Activated naive CD8-positive, alpha-beta T cell treated with anti-CD3 and anti-CD28 coated beads, Interleukin-2, amount 10 ng/mL, durations not matched to agents 7 days and 5 days (primary cell): ENCODE data around the gene TBC1D1. TPM values are rescaled to one million over a fixed set of nuclear protein-coding genes. Genes with fewer than 3 reads are reported as not detected.

Source experiments
- ATAC-seq: fragments of 150-1000 bp; cut with Tn5 transposase; one replicate; pipeline ENCODE4 v1.10.0; 2021; ENCODE audit warnings: low read depth, moderate library complexity
- POLR2A ChIA-PET: fragments of 350-600 bp; sonication (Branson Sonifier 250); formaldehyde crosslinking; loops from one replicate; lab custom pipeline; 2021; ENCODE audit warnings: antibody characterized with exemption; lab: Charles Lee
- DNase-seq: peaks from one replicate; pipeline ENCODE4 v3.0.0; 2021
- H3K27ac Mint-ChIP-seq: one replicate; pipeline ENCODE4 v1.8.0; 2022; ENCODE audit warnings: mild to moderate bottlenecking, mixed read lengths
- H3K27me3 Mint-ChIP-seq: one replicate; pipeline ENCODE4 v1.8.0; 2022; ENCODE audit warnings: mild to moderate bottlenecking, moderate library complexity, mixed read lengths
- H3K36me3 Mint-ChIP-seq: one replicate; pipeline ENCODE4 v1.8.0; 2021; ENCODE audit warnings: mild to moderate bottlenecking, mixed read lengths
- H3K4me1 Mint-ChIP-seq: one replicate; pipeline ENCODE4 v1.8.0; 2021; ENCODE audit warnings: mixed read lengths
- H3K4me3 Mint-ChIP-seq: one replicate; pipeline ENCODE4 v1.8.0; 2022; ENCODE audit warnings: mild to moderate bottlenecking, moderate library complexity, mixed read lengths
- H3K9me3 Mint-ChIP-seq: one replicate; pipeline ENCODE4 v1.8.0; 2021; ENCODE audit warnings: mixed read lengths
- total RNA-seq, 2 experiments: library from RNA; stranded (reverse); gene quantifications; one replicate each; pipeline ENCODE4 v1.2.3, GENCODE V29; 2021

The TBC1D1 gene
- total RNA-seq, 2 experiments from 2014 or later: 79.7 to 83.7 TPM

DNA sequence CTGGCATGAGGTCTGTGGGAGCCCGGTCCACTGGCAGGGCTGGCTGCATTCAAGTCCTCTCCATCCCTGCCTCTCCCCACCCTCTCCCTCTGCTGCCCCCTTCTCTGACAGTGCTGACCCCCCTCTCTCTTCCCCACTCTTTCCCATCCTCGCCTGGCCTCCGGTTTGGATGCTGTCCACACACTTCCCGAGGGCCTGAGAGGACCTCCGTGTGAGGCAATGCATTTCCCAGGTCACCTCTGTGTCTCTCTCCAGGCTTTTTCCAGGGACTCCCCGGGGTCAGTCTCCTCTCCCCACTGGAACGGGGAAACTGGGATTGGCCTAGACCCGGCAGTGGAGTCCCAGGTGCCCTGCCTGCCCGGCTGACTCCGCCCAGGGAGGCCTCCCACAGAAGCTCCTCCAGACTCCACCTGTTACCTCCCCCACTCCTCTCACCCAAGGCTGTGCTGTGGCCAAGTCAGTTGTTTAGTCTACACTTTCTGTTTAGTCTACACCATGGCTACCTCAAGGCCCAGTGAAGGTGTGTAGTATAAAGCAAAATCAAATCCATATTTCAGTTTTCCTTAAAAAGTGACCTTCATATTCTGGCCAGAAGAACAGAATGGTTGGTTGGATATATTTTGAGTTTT lies 216.1 kb downstream of the TBC1D1 start:
- no peak overlapping the region for H3K4me3 Mint-ChIP-seq
- peaks cover 40% of the 10 kb centered on the region for H3K36me3 Mint-ChIP-seq
- DNase-seq: no peak
- peak overlapping the region; percentile 40 for H3K27ac Mint-ChIP-seq
- POLR2A ChIA-PET: no interaction called here
- H3K4me1 Mint-ChIP-seq: peaks cover 4% of the 10 kb centered on the region
- no peaks in the 10 kb centered on the region for H3K27me3 Mint-ChIP-seq
- H3K9me3 Mint-ChIP-seq: no peaks in the 10 kb centered on the region
- no peak for ATAC-seq

DNA sequence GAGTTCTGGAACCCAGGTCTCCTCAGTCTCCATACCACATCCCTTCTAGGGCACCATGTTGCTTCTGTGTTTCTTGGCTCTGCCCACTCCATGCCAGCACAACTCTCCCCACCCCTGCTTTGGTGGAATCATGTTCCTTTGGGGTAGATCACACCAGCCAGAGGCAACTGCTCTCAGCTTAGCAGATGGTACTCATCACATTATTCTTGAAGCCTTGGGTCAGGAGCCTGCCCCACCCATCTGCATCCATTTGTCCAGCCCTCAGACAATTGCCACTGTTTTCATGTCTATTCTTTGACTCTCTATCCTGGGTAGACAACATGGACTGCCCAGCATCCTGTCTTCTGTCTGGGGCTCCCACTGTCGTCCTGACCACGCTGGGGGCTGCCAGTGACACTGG lies 216.9 kb downstream of the TBC1D1 start:
- peaks cover 40% of the 10 kb centered on the region for H3K36me3 Mint-ChIP-seq
- no peaks in the 10 kb centered on the region for H3K27me3 Mint-ChIP-seq
- ATAC-seq (no peak), DNase-seq (no peak)
- POLR2A ChIA-PET: no interaction called here
- peaks cover 4% of the 10 kb centered on the region for H3K4me1 Mint-ChIP-seq
- no peak overlapping the region for H3K27ac Mint-ChIP-seq
- H3K9me3 Mint-ChIP-seq: no peaks in the 10 kb centered on the region
- H3K4me3 Mint-ChIP-seq: no peak overlapping the region

GRCh38 chr4:38109370-38109769 lies 218.5 kb downstream of the TBC1D1 start:
- peaks cover 33% of the 10 kb centered on the region for H3K36me3 Mint-ChIP-seq
- no peak for ATAC-seq
- no peak overlapping the region for H3K27ac Mint-ChIP-seq
- POLR2A ChIA-PET: no interaction called here
- H3K4me1 Mint-ChIP-seq: peaks cover 4% of the 10 kb centered on the region
- no peak overlapping the region for H3K4me3 Mint-ChIP-seq
- DNase-seq: no peak
- H3K9me3 Mint-ChIP-seq: no peaks in the 10 kb centered on the region
- H3K27me3 Mint-ChIP-seq: no peaks in the 10 kb centered on the region

DNA sequence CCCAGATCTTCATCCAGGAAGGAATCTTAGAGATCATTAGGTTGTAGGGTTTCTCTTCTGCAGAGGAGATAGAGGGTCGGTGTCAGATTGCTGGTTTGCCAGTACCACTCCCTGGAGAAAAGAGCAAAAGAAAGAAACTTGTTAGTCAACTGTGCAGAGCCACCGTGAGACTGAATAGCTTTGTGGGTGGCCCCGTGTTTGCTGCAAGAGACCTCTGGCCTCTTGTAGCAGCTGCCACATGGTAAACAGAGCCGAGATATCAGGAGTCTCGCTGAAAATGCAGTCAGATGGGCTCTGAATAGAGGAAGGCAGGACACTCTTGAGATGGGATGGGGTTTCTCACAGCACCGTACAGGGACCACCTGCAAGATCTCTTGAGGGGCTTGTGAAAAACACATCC lies 219.0 kb downstream of the TBC1D1 start:
- POLR2A ChIA-PET: no interaction called here
- no peaks in the 10 kb centered on the region for H3K27me3 Mint-ChIP-seq
- peaks cover 5% of the 10 kb centered on the region for H3K4me1 Mint-ChIP-seq
- ATAC-seq: no peak
- no peak overlapping the region for H3K27ac Mint-ChIP-seq
- H3K36me3 Mint-ChIP-seq: peaks cover 34% of the 10 kb centered on the region
- DNase-seq: no peak
- no peak overlapping the region for H3K4me3 Mint-ChIP-seq
- H3K9me3 Mint-ChIP-seq: no peaks in the 10 kb centered on the region

DNA sequence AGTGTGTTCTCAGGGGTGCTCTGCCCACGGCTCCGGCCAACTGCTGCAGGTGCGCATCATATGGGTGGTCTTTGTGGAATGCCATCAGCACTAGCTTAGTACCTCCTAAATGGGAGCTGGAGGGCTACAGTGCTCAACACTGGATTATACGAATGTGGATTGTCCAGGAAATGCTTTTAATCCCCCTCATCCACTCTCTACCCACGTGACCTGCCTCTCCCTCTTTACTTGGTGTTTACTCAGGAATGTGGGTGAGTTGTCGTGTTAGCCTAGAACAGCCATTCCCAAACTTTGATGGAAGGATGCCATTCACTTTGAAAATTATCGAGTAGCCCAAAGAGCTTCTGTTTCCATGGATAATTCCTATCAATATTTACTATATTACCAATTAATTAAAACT lies 220.1 kb downstream of the TBC1D1 start:
- DNase-seq (no peak), ATAC-seq (no peak)
- Mint-ChIP-seq H3K27ac (peak overlapping the region; percentile 34), H3K4me3 (no peak overlapping the region), H3K36me3 (peaks cover 34% of the 10 kb centered on the region), H3K27me3 (no peaks in the 10 kb centered on the region), H3K4me1 (peaks cover 3% of the 10 kb centered on the region), H3K9me3 (no peaks in the 10 kb centered on the region)
- POLR2A ChIA-PET: no interaction called here

- H3K27me3 Mint-ChIP-seq: no peaks in the 10 kb centered on the region
- H3K27ac Mint-ChIP-seq: no peak overlapping the region
- H3K4me3 Mint-ChIP-seq: no peak overlapping the region
- POLR2A ChIA-PET: no interaction called here
- peaks cover 4% of the 10 kb centered on the region for H3K4me1 Mint-ChIP-seq
- H3K36me3 Mint-ChIP-seq: peaks cover 35% of the 10 kb centered on the region
- no peak for ATAC-seq
- no peak for DNase-seq
- no peaks in the 10 kb centered on the region for H3K9me3 Mint-ChIP-seq
These were observed 220.8 kb downstream of the TBC1D1 start for GRCh38 chr4:38111717-38112116.

GRCh38 chr4:38113132-38113531 lies 222.2 kb downstream of the TBC1D1 start:
- DNase-seq (no peak), ATAC-seq (no peak)
- POLR2A ChIA-PET: no interaction called here
- H3K4me3 Mint-ChIP-seq: no peak overlapping the region
- H3K36me3 Mint-ChIP-seq: peaks cover 30% of the 10 kb centered on the region
- no peaks in the 10 kb centered on the region for H3K27me3 Mint-ChIP-seq
- peaks cover 4% of the 10 kb centered on the region for H3K4me1 Mint-ChIP-seq
- no peaks in the 10 kb centered on the region for H3K9me3 Mint-ChIP-seq
- H3K27ac Mint-ChIP-seq: no peak overlapping the region

- peak overlapping the region; percentile 48 for H3K27ac Mint-ChIP-seq
- POLR2A ChIA-PET: no interaction called here
- peaks cover 4% of the 10 kb centered on the region for H3K4me1 Mint-ChIP-seq
- H3K4me3 Mint-ChIP-seq: no peak overlapping the region
- no peak for ATAC-seq
- no peaks in the 10 kb centered on the region for H3K9me3 Mint-ChIP-seq
- peaks cover 32% of the 10 kb centered on the region for H3K36me3 Mint-ChIP-seq
- no peak for DNase-seq
- no peaks in the 10 kb centered on the region for H3K27me3 Mint-ChIP-seq
These were observed 222.7 kb downstream of the TBC1D1 start for GRCh38 chr4:38113551-38113950.

DNA sequence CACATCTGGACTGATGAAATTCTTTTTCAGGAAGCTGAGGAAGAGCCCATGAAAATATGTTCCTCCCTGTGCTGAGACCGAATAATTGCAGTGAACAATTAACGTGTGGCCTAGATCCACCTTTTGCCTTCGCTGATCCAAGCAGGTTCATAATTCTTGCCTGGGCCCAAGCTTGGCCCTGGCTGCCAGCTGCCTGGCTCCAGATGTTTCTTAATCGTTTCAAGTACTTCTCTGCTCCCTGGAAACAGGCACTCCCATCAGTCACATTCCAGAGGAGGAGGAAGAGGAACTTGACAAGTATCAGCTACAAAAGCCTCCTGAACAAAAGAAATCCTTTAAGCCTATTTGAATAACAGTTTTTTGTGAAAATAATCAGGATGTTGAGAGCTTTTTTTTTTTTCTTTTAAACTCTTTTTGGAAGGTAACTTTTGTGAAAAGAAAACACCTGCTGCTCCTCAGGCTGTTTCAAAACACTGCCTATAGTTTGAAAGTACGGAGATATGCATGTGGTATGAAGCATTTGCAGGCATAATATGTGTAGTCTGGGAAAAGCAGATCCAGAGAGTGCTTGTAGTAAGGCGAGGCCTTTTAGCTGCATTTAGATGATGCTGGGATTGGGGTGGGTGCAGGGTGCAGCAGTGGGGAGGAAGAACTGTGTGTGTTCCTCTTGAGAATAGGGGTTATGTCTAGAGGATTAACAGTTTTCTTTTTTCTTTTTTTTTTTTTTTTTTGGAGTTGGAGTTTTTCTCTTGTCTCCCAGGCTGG lies 223.7 kb downstream of the TBC1D1 start:
- ATAC-seq: no peak
- H3K36me3 Mint-ChIP-seq: peaks cover 33% of the 10 kb centered on the region
- H3K27ac Mint-ChIP-seq: no peak overlapping the region
- POLR2A ChIA-PET: no interaction called here
- no peak for DNase-seq
- no peak overlapping the region for H3K4me3 Mint-ChIP-seq
- H3K9me3 Mint-ChIP-seq: no peaks in the 10 kb centered on the region
- H3K4me1 Mint-ChIP-seq: peaks cover 3% of the 10 kb centered on the region
- H3K27me3 Mint-ChIP-seq: no peaks in the 10 kb centered on the region

DNA sequence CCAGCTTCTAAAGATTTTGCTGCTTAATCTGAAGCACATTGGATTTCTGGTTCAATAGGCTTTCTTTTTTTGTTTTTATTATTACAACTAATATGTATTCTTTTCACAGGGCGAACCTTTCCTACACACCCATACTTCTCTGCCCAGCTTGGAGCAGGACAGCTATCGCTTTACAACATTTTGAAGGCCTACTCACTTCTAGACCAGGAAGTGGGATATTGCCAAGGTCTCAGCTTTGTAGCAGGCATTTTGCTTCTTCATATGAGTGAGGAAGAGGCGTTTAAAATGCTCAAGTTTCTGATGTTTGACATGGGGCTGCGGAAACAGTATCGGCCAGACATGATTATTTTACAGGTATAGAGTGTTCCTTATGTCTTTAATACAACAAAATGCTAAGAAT lies 224.7 kb downstream of the TBC1D1 start:
- Mint-ChIP-seq H3K4me1 (peaks cover 3% of the 10 kb centered on the region), H3K36me3 (peaks cover 30% of the 10 kb centered on the region), H3K9me3 (no peaks in the 10 kb centered on the region), H3K4me3 (no peak overlapping the region), H3K27me3 (no peaks in the 10 kb centered on the region), H3K27ac (no peak overlapping the region)
- no peak for DNase-seq
- POLR2A ChIA-PET: no interaction called here
- ATAC-seq: no peak

DNA sequence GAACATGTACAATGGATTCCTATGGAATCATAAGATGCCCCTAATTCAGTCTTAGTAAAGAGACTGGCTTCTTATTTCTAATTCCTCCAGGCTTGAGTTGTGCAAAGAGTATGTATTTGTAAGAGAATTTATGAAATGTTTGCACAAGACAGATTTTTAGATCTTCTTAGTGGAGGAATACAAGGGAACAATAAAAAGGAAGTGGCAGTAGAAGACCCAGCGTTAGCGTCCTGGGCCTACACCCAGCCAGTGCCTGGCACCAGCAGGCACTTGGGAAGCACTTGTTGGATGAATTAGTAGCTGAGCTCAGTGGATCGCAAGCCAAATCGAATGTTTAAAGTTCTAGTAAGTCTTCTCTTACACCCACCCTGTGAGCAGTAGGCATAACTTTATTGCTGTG lies 226.7 kb downstream of the TBC1D1 start:
- Mint-ChIP-seq H3K27ac (no peak overlapping the region), H3K4me1 (peaks cover 3% of the 10 kb centered on the region), H3K4me3 (no peak overlapping the region), H3K9me3 (no peaks in the 10 kb centered on the region), H3K36me3 (peaks cover 29% of the 10 kb centered on the region), H3K27me3 (no peaks in the 10 kb centered on the region)
- ATAC-seq (no peak), DNase-seq (no peak)
- POLR2A ChIA-PET: no interaction called here

DNA sequence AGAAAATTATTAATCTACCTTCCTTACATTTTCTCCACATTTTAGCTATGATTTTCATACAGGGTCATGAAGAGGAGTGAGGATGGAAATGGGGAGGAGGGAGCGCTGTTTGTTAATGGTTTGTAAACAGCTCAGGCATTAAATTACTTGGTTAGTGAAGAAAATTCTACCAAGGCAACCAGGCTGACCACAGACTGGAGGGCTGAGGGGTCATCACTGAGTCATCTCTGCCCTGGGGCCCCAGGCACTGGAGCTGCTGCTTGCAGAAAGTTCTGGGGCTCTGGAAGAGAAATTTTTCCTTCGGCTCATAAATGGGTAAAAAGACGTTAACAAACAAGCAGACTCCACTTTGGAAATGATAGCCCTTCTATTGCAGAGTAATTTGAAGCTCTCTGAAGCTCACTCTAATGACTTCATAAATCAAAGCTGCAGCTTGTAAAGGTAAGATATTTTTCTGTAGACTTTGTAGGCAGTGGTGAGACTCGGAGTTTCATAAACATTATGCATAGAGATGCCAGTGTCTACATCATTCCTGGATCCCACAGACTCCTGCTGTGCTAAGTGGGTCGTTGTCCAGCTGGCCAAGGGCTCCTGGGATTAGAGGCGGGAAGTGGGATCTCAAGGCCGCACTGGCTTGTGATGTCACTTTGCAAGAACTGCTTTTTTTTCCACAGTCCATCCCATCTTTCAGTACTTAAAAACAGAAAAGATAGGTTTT lies 228.9 kb downstream of the TBC1D1 start:
- POLR2A ChIA-PET: no interaction called here
- Mint-ChIP-seq H3K27me3 (no peaks in the 10 kb centered on the region), H3K9me3 (no peaks in the 10 kb centered on the region), H3K4me1 (peaks cover 10% of the 10 kb centered on the region), H3K4me3 (no peak overlapping the region), H3K36me3 (peaks cover 38% of the 10 kb centered on the region), H3K27ac (no peak overlapping the region)
- DNase-seq (no peak), ATAC-seq (no peak)

DNA sequence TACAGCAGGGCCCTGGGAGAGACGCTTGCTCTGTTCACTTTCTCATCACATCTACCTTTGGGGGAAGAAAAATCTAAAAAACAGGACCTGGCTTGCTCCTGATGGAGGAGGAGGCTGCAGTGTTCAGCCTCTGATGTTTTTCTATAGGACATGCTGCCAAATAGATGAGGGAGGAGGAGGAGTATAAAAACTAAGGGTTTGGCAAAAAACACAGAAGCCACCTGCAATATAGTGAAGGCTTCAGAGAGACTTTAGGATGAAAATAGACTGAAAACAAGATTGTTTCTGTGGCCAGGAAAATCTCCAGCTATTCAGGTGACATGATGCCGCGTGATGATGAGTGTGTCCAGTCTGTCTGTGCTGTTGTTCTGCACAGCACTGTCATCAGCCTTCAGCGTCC lies 229.9 kb downstream of the TBC1D1 start:
- H3K4me3 Mint-ChIP-seq: no peak overlapping the region
- POLR2A ChIA-PET: no interaction called here
- peaks cover 44% of the 10 kb centered on the region for H3K36me3 Mint-ChIP-seq
- H3K27me3 Mint-ChIP-seq: no peaks in the 10 kb centered on the region
- no peak for ATAC-seq
- no peak overlapping the region for H3K27ac Mint-ChIP-seq
- H3K4me1 Mint-ChIP-seq: peaks cover 12% of the 10 kb centered on the region
- H3K9me3 Mint-ChIP-seq: no peaks in the 10 kb centered on the region
- no peak for DNase-seq

GRCh38 chr4:38122060-38122459 lies 231.2 kb downstream of the TBC1D1 start:
- Mint-ChIP-seq H3K4me1 (peaks cover 10% of the 10 kb centered on the region), H3K27me3 (no peaks in the 10 kb centered on the region), H3K27ac (no peak overlapping the region), H3K4me3 (no peak overlapping the region), H3K9me3 (no peaks in the 10 kb centered on the region), H3K36me3 (peaks cover 44% of the 10 kb centered on the region)
- POLR2A ChIA-PET: no interaction called here
- DNase-seq: no peak
- ATAC-seq: no peak
